NCI-H460 (cell line): Measurements from ENCODE around the gene BNC1. TPM values are rescaled to one million over a fixed set of nuclear protein-coding genes. Genes with fewer than 3 reads are reported as not detected.
"Not testable (repeated sequence)": the region's sequence is repeated elsewhere in the genome, so short reads cannot be mapped to it uniquely, and the experiment has no call there.

Experiments
- DNase-seq: peaks from one replicate; pipeline ENCODE4 v3.0.0-alpha.2; 2016; ENCODE audit warnings: low read depth; ENCODE audit errors: extremely low read depth
- total RNA-seq: library from RNA; depleted of rRNA; stranded (reverse); fragments of >200 nt; shearing (Covaris generic); gene quantifications from 2 replicates; pipeline ENCODE4 v1.2.3, GENCODE V29; 2014; rRNA removed

Gene BNC1
- total RNA-seq, 1 experiment from 2014 or later: not detected

- DNase-seq: not testable (repeated sequence)
Measured at GRCh38 chr15:83262181-83262580, 22.3 kb downstream of the BNC1 start.

DNA sequence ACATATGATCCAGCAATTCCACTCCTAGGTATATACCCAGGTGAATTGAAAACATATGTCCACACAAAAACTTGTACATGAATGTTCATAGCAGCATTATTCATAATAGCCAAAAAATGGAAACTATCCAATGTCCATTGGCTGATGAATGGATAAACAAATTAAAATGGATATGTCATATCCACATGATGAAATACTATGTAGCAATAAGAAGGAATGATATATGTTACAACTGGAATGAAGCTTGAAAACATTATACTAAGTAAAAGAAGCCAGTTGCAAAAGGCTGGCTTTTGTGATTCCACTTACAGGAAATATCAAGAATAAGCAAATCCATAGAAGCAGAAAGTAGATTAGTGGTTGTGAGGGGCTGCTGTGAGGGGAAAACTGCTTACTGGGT is 33.7 kb downstream of the BNC1 start:
- no peak for DNase-seq

GRCh38 chr15:83249030-83249343 is 35.5 kb downstream of the BNC1 start:
- DNase-seq: no peak

DNA sequence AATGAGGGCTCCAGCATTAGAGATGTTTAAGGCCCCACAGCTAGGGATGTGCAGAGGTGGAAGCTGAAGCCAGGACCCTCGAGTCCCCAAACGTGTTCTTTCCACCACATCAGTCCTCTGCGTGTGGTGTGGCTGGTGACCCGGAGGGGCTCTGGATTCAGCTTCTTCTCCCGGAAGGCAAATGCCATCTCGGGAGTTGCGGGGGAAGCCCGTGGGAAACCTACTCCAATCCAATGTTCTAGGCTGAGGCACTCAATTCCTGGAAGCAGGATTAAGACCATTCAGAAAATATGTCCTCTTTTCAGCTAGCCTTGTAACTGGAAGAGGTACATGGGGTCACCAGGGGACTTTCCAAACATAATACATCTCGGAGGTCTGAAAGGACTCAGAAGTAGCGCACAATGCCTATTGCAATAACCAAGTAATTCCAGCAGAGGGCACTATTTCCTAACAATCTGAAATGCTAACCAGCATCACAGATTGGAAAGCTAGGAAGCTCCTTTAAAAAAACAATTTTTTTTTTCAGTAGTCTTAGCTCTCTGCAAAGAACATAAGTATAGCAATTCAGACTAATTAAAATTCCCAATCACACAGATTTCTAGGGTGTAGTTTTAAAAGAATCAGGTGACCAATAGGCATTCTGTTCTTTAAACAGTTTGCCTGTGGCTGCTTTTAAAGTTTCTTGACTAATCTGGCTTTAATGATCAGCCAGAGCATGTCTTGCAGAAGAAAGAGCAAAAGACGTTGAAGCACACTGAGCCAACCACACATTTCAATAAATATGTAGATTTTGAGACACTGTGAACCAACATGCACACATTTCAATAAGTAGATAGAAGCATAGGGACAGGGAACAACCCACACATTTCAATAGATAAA is 36.1 kb downstream of the BNC1 start:
- peak; percentile 62 for DNase-seq

DNA sequence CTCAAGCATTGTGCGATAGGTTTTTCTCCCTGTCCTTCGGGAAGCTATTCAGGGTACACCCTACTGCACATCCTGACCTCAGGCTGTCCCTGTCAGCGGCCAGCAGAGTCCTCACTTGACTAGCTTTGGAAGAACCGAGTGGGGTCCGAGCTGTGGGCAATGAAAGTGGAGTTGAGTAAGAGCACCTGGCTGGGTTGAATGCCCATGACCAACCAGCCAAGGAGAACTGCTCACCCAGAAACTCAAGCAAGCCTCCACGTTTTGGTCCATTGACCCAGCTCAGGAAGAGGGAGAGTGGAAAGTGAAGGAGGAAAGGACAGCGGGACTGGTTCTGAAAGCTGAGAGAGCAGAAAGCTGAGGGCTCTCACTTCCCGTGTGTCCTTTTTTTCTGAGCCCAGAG is 40.8 kb downstream of the BNC1 start:
- no peak for DNase-seq

GRCh38 chr15:83230242-83230641 is 54.2 kb downstream of the BNC1 start:
- DNase-seq: no peak

GRCh38 chr15:83225449-83225848 is 59.0 kb downstream of the BNC1 start:
- DNase-seq: no peak

DNA sequence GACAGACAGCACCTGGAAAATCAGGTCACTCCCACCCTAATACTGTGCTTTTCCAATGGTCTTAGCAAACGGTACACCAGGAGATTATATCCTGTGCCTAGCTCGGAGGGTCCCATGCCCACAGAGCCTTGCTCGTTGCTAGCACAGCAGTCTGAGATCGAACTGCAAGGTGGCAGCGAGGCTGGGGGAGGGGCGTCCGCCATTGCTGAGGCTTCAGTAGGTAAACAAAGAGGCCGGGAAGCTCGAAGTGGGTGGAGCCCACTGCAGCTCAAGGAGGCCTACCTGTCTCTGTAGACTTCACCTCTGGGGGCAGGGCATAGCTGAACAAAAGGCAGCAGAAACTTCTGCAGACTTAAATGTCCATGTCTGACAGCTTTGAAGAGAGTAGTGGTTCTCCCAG is 62.7 kb downstream of the BNC1 start:
- DNase-seq: not testable (repeated sequence)

GRCh38 chr15:83219026-83219425 is 65.4 kb downstream of the BNC1 start:
- DNase-seq: no peak

- no peak for DNase-seq
Measured at GRCh38 chr15:83215306-83215705, 69.2 kb downstream of the BNC1 start.

DNA sequence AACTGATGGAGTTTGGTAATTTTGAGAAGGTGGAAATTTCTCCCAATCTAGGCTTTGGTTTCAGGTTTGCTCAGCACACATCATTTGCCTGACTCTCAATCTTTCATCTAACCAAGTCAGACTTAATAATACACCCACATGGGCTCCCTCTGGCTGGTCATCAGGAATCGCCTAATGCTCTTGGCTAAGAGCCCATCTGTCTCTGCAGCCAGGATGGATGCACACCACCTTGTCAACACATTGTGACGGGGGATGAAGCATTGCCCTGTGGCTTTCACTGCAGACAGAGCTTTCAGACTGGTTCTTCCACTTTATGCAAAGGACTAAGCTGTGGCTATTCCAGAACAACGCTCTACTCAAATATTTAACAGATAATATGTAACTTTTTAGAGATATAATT is 73.8 kb downstream of the BNC1 start:
- no peak for DNase-seq

- no peak for DNase-seq
Measured at GRCh38 chr15:83209333-83209732, 75.1 kb downstream of the BNC1 start.

DNA sequence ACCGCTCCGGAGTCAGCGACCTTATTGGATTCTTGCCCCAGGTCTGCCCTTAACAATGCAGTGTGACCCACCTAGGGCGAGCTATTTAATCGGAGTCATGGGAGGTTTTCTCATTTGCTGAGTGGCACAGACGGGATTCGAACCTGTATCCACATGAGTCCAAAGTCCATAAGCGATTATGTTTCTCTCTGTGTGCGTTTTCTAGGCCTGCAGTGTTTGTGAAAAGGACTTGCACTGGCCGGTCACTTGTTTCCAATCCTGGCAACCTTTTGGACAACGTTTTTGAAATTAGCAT is 76.2 kb downstream of the BNC1 start:
- no peak for DNase-seq

DNA sequence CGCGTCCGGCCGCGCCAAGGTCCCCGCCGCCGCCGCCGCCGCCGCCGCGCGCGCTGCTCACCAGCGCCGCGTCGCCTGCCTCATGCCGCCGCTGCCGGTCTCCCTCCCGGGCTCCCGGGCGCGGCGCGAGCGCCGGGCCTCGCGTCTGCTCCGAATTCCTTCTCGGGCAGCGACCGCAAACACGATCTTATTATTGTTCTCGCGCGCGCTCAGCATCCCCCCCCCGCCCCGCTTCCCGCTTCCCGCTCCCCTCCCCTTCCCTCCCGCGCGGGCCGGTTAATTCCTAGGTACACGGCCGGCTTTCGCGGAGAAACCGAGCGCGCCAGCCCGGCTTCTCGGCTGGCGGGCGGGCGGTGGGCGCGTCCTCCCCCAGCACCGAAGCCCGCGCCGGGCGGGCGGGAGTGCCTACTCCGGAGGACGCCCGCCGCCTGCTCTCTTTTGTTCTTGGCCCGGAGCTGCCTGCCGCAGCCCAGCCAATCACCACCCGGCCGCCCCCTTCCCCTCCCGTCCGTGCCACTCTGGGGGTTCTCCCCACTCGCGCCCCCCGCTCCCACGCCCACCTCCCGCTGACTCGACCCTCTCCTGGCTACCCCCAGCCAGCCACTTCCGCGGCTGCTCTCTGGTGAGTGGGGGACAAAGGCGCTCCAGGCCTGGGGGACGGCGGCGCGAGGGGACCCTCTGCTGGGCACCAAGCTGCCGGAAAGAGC is 76.7 kb downstream of the BNC1 start, which contains the start of gene HDGFL3:
TSS of gene HDGFL3 (minus strand) at position 164 of the 707 bp plus-strand sequence. CDS start 409 bp downstream, outside the sequence.
- peak; percentile 34 for DNase-seq

DNA sequence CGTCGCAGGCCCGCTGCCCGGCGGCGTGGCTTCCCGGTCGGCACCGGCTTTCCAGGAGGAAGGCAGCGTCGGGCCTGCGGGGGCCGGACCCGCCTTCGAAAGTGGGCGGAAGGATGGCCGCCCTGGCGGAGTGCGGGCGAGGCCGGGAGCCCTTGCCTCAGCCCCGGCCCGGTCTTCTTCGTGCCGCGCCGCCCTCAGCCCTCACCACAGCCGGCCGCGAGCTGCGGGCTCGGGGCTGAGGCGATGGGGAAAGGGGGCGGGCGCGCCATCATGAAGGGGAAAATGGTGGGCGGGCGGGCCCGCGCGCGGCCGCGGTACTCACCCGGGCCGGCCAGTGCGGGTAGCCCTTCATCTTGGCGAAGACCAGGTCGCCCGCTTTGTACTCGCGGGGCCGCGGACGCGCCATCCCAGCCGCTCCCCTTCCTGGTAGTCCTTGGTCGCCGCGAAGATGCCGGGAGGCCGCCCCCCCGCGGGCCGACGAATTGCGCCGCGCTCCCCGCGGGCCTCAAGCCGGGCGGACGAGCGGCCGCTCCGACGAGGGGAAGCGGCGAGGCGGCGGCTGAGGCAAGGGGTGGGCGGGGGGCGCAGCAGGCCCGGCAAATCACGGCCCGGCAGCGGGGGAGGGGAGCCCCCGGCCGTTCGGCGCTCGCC is 77.3 kb downstream of the BNC1 start:
- no peak for DNase-seq

GRCh38 chr15:83206526-83207008 is 77.9 kb downstream of the BNC1 start:
- no peak for DNase-seq

Other genes with a start within 250 kb of the BNC1 start
- gene BTBD1, start 217.4 kb downstream of the BNC1 start, total RNA-seq: 67.0 and 67.9 TPM in 2 replicates
- gene TM6SF1, start 177.0 kb downstream of the BNC1 start, total RNA-seq: 0.29 and 0.37 TPM in 2 replicates
- 51.5 and 61.2 TPM in 2 replicates for gene HDGFL3, start 76.8 kb downstream of the BNC1 start, total RNA-seq
- 0.37 TPM in 1 of 2 replicates, not detected in the other for gene SH3GL3, start 162.7 kb upstream of the BNC1 start, total RNA-seq